K562 (cell line): Measurements from ENCODE around the gene CLSTN2. TPM values are rescaled to one million over a fixed set of nuclear protein-coding genes. Genes with fewer than 3 reads are reported as not detected.
A peak's percentile ranks its signal among the peaks of the same experiment; 100 is the strongest.

Experiments
- ATF2 ChIP-seq: sonication (generic); formaldehyde crosslinking; IDR thresholded peaks from 2 replicates; pipeline ENCODE4 v1.8.1; 2022; ENCODE audit warnings: missing genetic modification reagents
- MEF2A ChIP-seq: IDR thresholded peaks from 2 replicates; pipeline ENCODE4 v1.6.1; 2011; ENCODE audit warnings: low read depth, mild to moderate bottlenecking, low read length, moderate library complexity; ENCODE audit not compliant: control insufficient read depth
- ZBTB40 ChIP-seq, 2 experiments: fragments of 450-650 bp in 1 of 2; sonication (generic) in 1 of 2; formaldehyde crosslinking in 1 of 2; IDR thresholded peaks; 2 replicates each; pipeline versions ENCODE4 v1.7.1 to v1.9.0; 2016 to 2022; ENCODE audit warnings: inconsistent platforms in 1 of 2, mild to moderate bottlenecking in 1 of 2, missing genetic modification reagents in 1 of 2
- polyA plus RNA-seq, 8 experiments: library from polyadenylated mRNA; depleted of rRNA in 4 of 8; stranded (reverse) in 5 of 8; unstranded in 3 of 8; fragments of >200 nt; fragmentation: Nextera tagmentation in 2 of 8; fragmentation: Illumina TruSeq in 1 of 8; extraction: Ambion mirVana in 2 of 8; extraction: Trizol in 1 of 8; gene quantifications; 2 replicates each; pipeline versions ENCODE4 v1.2.1 to v1.2.3, GENCODE V29; 2011 to 2014; ENCODE audit warnings: inconsistent platforms in 1 of 8, missing spikeins in 1 of 8
- total RNA-seq, 7 experiments: library from RNA; depleted of rRNA in 6 of 7; stranded (reverse); fragments of >200 nt in 6 of 7; fragmentation: Illumina TruSeq in 2 of 7; extraction: Trizol in 2 of 7; gene quantifications; 2 replicates each; pipeline versions ENCODE4 v1.2.1 to v1.2.3, GENCODE V29; 2011 to 2021; ENCODE audit warnings: low replicate concordance in 1 of 7

CLSTN2 gene
- total and polyA plus RNA-seq, 9 of the 15 experiments (the other 6 are each of a cell fraction or from before 2014, with no cell fraction given): 0.02 to 0.04 (median 0.04) TPM; not detected in 6

GRCh38 chr3:140233702-140234101 lies 298.7 kb downstream of the CLSTN2 start (continued):
- TF ChIP-seq ZBTB40 (IDR thresholded peaks at IDR 0.05) (peak; percentile 75), ZBTB40 (CRISPR knock-in tag; IDR thresholded peaks at IDR 0.05) (no peak), MEF2A (no peak), ATF2 (no peak)
